A549 (cell line): Measurements from ENCODE around the gene TNIK. TPM values are rescaled to one million over a fixed set of nuclear protein-coding genes. Genes with fewer than 3 reads are reported as not detected.

Experiments
- ATAC-seq, 2 experiments: fragments of 200-7000 bp in 1 of 2; fragments of >200 bp in 1 of 2; cut with Nextera tagmentation in 1 of 2; cut with Tn5 transposase in 1 of 2; 3 replicates each; pipeline versions ENCODE4 v1.8.0 to v1.9.1; 2018 to 2020; ENCODE audit warnings: mild to moderate bottlenecking in 1 of 2, moderate library complexity in 1 of 2
- CTCF ChIA-PET: fragments of 300-600 bp; sonication (Branson Sonifier 250); formaldehyde crosslinking; extraction: SDS; loops from one replicate; lab custom pipeline; 2021; ENCODE audit warnings: antibody characterized with exemption, inconsistent platforms; lab: Yijun Ruan, JAX
- POLR2A ChIA-PET: fragments of 350-600 bp; formaldehyde crosslinking; extraction: SDS; loops from one replicate; lab custom pipeline; 2021; ENCODE audit warnings: antibody characterized with exemption, inconsistent platforms; lab: Yijun Ruan, JAX
- DNase-seq, 2 experiments: peaks; one replicate each; pipeline versions ENCODE4 v3.0.0 to v3.0.0-alpha.2; 2011 to 2016; ENCODE audit warnings: low read depth in 1 of 2, low spot score in 1 of 2
- FAIRE-seq: peaks from 2 replicates; lab custom pipeline; 2011; peaks lifted over from hg19 to GRCh38; lab: Jason Lieb, UNC
- H3K27ac ChIP-seq, 2 experiments: fragments of >200 bp; sonication (Bioruptor Twin); formaldehyde crosslinking; 3 replicates each; pipeline ENCODE4 v1.5.1; 2016 to 2017
- H3K4me1 ChIP-seq: fragments of >200 bp; sonication (Bioruptor Twin); formaldehyde crosslinking; 3 replicates; pipeline ENCODE4 v1.6.1; 2016
- H3K4me2 ChIP-seq: fragments of >200 bp; sonication (Bioruptor Twin); formaldehyde crosslinking; 3 replicates; pipeline ENCODE4 v1.6.1; 2016
- H3K4me3 ChIP-seq: fragments of >200 bp; sonication (Bioruptor Twin); formaldehyde crosslinking; 3 replicates; pipeline ENCODE4 v1.5.1; 2016
- H3K9me3 ChIP-seq: fragments of >200 bp; sonication (Bioruptor Twin); formaldehyde crosslinking; 3 replicates; pipeline ENCODE4 v1.6.1; 2016
- CBX8 ChIP-seq: fragments of 200-600 bp; sonication (generic); IDR thresholded peaks from 2 replicates; pipeline ENCODE4 v1.6.1; 2016
- EHMT2 ChIP-seq: fragments of 200-600 bp; sonication (generic); IDR thresholded peaks from 2 replicates; pipeline ENCODE4 v1.6.1; 2016; ENCODE audit warnings: antibody characterized with exemption, low read depth, mild to moderate bottlenecking, moderate library complexity
- ESRRA ChIP-seq: fragments of 150-350 bp; IDR thresholded peaks from 2 replicates; pipeline ENCODE4 v1.6.1; 2014; ENCODE audit warnings: mild to moderate bottlenecking, low read length, borderline replicate concordance
- FOXS1 ChIP-seq: fragments of 250-450 bp; sonication (Bioruptor Pico); IDR thresholded peaks from 2 replicates; pipeline ENCODE4 v1.5.0; 2020; ENCODE audit warnings: mild to moderate bottlenecking, moderate library complexity
- HDAC2 ChIP-seq: fragments of 200-600 bp; sonication (generic); IDR thresholded peaks from 2 replicates; pipeline ENCODE4 v1.6.1; 2016
- HEYL ChIP-seq: fragments of 250-450 bp; sonication (Bioruptor Pico); IDR thresholded peaks from 2 replicates; pipeline ENCODE4 v1.8.0; 2021; ENCODE audit warnings: mild to moderate bottlenecking, moderate library complexity
- HOXB13 ChIP-seq: fragments of 250-450 bp; sonication (Bioruptor Pico); IDR thresholded peaks from 2 replicates; pipeline ENCODE4 v1.5.0; 2020; ENCODE audit warnings: low read depth, mild to moderate bottlenecking, moderate library complexity
- JUNB ChIP-seq: fragments of >200 bp; sonication (Bioruptor Twin); formaldehyde crosslinking; IDR thresholded peaks from 2 replicates; pipeline ENCODE4 v1.6.1; 2016
- MYC ChIP-seq: IDR thresholded peaks from 2 replicates; pipeline ENCODE4 v1.6.1; 2012; ENCODE audit warnings: mild to moderate bottlenecking, inconsistent platforms, low read length, improper control_type of control experiment, borderline replicate concordance
- NFE2L2 ChIP-seq: fragments of 150-350 bp; conservative IDR thresholded peaks from 2 replicates; pipeline ENCODE4 v1.6.1; 2014; ENCODE audit warnings: low read length
- POLR2A ChIP-seq: IDR thresholded peaks from 2 replicates; pipeline ENCODE4 v1.6.1; 2012; ENCODE audit warnings: mild to moderate bottlenecking, low read length
- RCOR1 ChIP-seq: fragments of 150-350 bp; IDR thresholded peaks from 2 replicates; pipeline ENCODE4 v1.6.1; 2014; ENCODE audit warnings: antibody characterized with exemption, low read length, low read depth
- RNF2 ChIP-seq: fragments of 200-600 bp; sonication (generic); IDR thresholded peaks from 2 replicates; pipeline ENCODE4 v1.6.1; 2016; ENCODE audit warnings: low read depth, mild to moderate bottlenecking, antibody characterized with exemption, moderate library complexity, borderline replicate concordance
- SMC3 ChIP-seq: fragments of >200 bp; sonication (Bioruptor Twin); formaldehyde crosslinking; IDR thresholded peaks from 3 replicates; pipeline ENCODE4 v1.6.1; 2018; ENCODE audit warnings: inconsistent platforms
- TFCP2L1 ChIP-seq: fragments of 250-450 bp; sonication (Bioruptor Pico); IDR thresholded peaks from 2 replicates; pipeline ENCODE4 v1.5.0; 2021; ENCODE audit warnings: mild to moderate bottlenecking
- USF2 ChIP-seq: fragments of 450-650 bp; IDR thresholded peaks from 2 replicates; pipeline ENCODE4 v1.6.1; 2014; ENCODE audit warnings: antibody characterized with exemption
- ZC3H11A ChIP-seq: fragments of 450-650 bp; IDR thresholded peaks from 2 replicates; pipeline ENCODE4 v1.6.1; 2014; ENCODE audit warnings: antibody characterized with exemption, mild to moderate bottlenecking
- ZFP36 ChIP-seq: fragments of 450-650 bp; IDR thresholded peaks from 2 replicates; pipeline ENCODE4 v1.6.1; 2014; ENCODE audit warnings: borderline replicate concordance; ENCODE audit not compliant: partially characterized antibody
- ZNF302 ChIP-seq: fragments of 250-450 bp; sonication (Bioruptor Pico); IDR thresholded peaks from 2 replicates; pipeline ENCODE4 v1.9.0; 2021; ENCODE audit warnings: inconsistent platforms, mild to moderate bottlenecking, moderate library complexity
- WGBS: methylation state at CpG from one replicate; pipeline ENCODE4 v1.1.6; 2017; ENCODE audit errors: missing lambda C conversion rate; 5-methylcytosine and 5-hydroxymethylcytosine counted together
- polyA plus RNA-seq, 4 experiments: library from polyadenylated mRNA; depleted of rRNA in 3 of 4; stranded (reverse); fragments of >200 nt; fragmentation: RNase III in 1 of 4; extraction: RNeasy Plus Mini Kit Qiagen cat#74134 plus additional on column Dnase treatment in 1 of 4; gene quantifications; 2 replicates in 3 of 4; 3 replicates in 1 of 4; pipeline ENCODE4 v1.2.3, GENCODE V29; 2011 to 2017
- TF ChIP-seq, protein P1 (sequence below): IDR thresholded peaks from 2 replicates; pipeline ENCODE4 v1.6.1; 2012; ENCODE audit warnings: low read depth, borderline replicate concordance
- TF ChIP-seq, protein P2 (sequence below): fragments of >200 bp; sonication (Bioruptor Twin); formaldehyde crosslinking; IDR thresholded peaks from 3 replicates; pipeline ENCODE4 v1.5.1; 2016
- TF ChIP-seq, protein P3 (sequence below): fragments of 250-450 bp; sonication (Bioruptor Pico); IDR thresholded peaks from 2 replicates; pipeline ENCODE4 v1.5.0; 2020; ENCODE audit warnings: low read depth, mild to moderate bottlenecking, moderate library complexity
- TF ChIP-seq, protein P4 (sequence below): IDR thresholded peaks from 2 replicates; pipeline ENCODE4 v1.6.1; 2012

Gene TNIK
- polyA plus RNA-seq, 2 of the 4 experiments (the other 2 are of a cell fraction), result 1.6 to 1.8 TPM

- TF ChIP-seq HEYL (CRISPR knock-in tag) (no peak), SMC3 (no peak), HOXB13 (CRISPR knock-in tag) (no peak), ZFP36 (no peak)
- TF ChIP-seq, all 56 proteins: peak for 0
These were observed 118.0 kb downstream of the TNIK start for GRCh38 chr3:171342200-171342599.

GRCh38 chr3:171340434-171340833, 119.8 kb downstream of the TNIK start:
- 76% methylated on average over 4 of the region's 4 CpGs for WGBS
- POLR2A ChIA-PET, result interaction anchor here (0.7 kb wide), 1 partner anchor 62 kb away, joined by 3 read pairs; no protein-coding TSS in a partner anchor

More at GRCh38 chr3:171342200-171342599, 118.0 kb downstream of the TNIK start:
- H3K4me1 ChIP-seq, result no peaks in the 10 kb centered on the region
- 67% methylated on average over 1 of the region's 1 CpG for WGBS
- no peaks in the 10 kb centered on the region for H3K9me3 ChIP-seq
- no peak overlapping the region for H3K27ac ChIP-seq
- ATAC-seq (no peak), DNase-seq (no peak), FAIRE-seq (no peak)
- H3K4me3 ChIP-seq, result no peak overlapping the region
- ChIA-PET CTCF (no interaction called here), POLR2A (no interaction called here)
- H3K4me2 ChIP-seq, result no peak overlapping the region

DNA sequence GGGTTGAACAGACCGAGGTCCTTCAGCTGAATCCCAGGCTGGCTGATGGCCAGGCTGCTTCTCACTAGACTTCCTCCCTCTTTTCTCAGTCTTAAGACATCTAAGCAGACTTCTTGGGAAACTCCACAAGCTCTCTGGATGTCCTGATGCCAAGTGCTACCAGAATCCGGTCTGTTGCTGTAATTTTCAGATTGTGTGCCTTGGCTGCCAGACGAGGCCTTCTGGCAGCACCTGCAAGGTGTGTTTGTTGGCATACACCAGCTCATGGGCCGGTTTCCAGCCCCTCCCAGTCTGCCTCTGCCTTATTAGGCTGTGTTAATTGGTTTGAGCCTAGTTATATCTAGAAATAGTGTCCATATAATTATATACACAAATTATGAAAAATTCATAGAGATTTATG, 120.6 kb downstream of the TNIK start:
- no peak for ATAC-seq
- POLR2A ChIA-PET, result no interaction called here
- Histone ChIP-seq H3K4me2 (no peak overlapping the region), H3K9me3 (no peaks in the 10 kb centered on the region), H3K4me3 (no peak overlapping the region)
- no peak for DNase-seq
- no peak for FAIRE-seq
- CTCF ChIA-PET, result no interaction called here
- TF ChIP-seq TFCP2L1 (CRISPR knock-in tag) (no peak), POLR2A (no peak), USF2 (no peak), NFE2L2 (no peak), FOXS1 (CRISPR knock-in tag) (no peak), ESRRA (no peak), HDAC2 (no peak), MYC (no peak), RNF2 (no peak), CBX8 (no peak), SMC3 (no peak), ZC3H11A (no peak), JUNB (no peak), EHMT2 (no peak)
- TF ChIP-seq, protein P1, sequence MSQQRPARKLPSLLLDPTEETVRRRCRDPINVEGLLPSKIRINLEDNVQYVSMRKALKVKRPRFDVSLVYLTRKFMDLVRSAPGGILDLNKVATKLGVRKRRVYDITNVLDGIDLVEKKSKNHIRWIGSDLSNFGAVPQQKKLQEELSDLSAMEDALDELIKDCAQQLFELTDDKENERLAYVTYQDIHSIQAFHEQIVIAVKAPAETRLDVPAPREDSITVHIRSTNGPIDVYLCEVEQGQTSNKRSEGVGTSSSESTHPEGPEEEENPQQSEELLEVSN, result no peak
- TF ChIP-seq, protein P2, sequence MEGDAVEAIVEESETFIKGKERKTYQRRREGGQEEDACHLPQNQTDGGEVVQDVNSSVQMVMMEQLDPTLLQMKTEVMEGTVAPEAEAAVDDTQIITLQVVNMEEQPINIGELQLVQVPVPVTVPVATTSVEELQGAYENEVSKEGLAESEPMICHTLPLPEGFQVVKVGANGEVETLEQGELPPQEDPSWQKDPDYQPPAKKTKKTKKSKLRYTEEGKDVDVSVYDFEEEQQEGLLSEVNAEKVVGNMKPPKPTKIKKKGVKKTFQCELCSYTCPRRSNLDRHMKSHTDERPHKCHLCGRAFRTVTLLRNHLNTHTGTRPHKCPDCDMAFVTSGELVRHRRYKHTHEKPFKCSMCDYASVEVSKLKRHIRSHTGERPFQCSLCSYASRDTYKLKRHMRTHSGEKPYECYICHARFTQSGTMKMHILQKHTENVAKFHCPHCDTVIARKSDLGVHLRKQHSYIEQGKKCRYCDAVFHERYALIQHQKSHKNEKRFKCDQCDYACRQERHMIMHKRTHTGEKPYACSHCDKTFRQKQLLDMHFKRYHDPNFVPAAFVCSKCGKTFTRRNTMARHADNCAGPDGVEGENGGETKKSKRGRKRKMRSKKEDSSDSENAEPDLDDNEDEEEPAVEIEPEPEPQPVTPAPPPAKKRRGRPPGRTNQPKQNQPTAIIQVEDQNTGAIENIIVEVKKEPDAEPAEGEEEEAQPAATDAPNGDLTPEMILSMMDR, result no peak
- TF ChIP-seq, protein P3, sequence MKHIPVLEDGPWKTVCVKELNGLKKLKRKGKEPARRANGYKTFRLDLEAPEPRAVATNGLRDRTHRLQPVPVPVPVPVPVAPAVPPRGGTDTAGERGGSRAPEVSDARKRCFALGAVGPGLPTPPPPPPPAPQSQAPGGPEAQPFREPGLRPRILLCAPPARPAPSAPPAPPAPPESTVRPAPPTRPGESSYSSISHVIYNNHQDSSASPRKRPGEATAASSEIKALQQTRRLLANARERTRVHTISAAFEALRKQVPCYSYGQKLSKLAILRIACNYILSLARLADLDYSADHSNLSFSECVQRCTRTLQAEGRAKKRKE (CRISPR knock-in tag), result no peak
- TF ChIP-seq, protein P4, sequence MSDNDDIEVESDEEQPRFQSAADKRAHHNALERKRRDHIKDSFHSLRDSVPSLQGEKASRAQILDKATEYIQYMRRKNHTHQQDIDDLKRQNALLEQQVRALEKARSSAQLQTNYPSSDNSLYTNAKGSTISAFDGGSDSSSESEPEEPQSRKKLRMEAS, result no peak
- TF ChIP-seq, all 56 proteins: peak for 0
- Histone ChIP-seq H3K4me1 (peaks cover 4% of the 10 kb centered on the region), H3K27ac (no peak overlapping the region)
- WGBS, result 71% methylated on average over 4 of the region's 4 CpGs

More at GRCh38 chr3:171340434-171340833, 119.8 kb downstream of the TNIK start:
- no peaks in the 10 kb centered on the region for H3K9me3 ChIP-seq
- no peak overlapping the region for H3K27ac ChIP-seq
- H3K4me1 ChIP-seq, result no peaks in the 10 kb centered on the region
- no peak for FAIRE-seq
- H3K4me3 ChIP-seq, result no peak overlapping the region
- ATAC-seq, result no peak
- CTCF ChIA-PET, result no interaction called here
- H3K4me2 ChIP-seq, result no peak overlapping the region
- DNase-seq, result no peak
- TF ChIP-seq RCOR1 (no peak), ZNF302 (CRISPR knock-in tag) (no peak)
- TF ChIP-seq, all 56 proteins: peak for 0
